HG03159 (cell line): ENCODE data around the gene RNF157.
A peak's percentile ranks its signal among the peaks of the same experiment; 100 is the strongest.

Experiments used
- ATAC-seq: cut with Tn5 transposase; IDR thresholded peaks from one replicate; pipeline ENCODE4 v1.9.1; 2021; ENCODE audit warnings: mild to moderate bottlenecking, moderate library complexity; ENCODE audit not compliant: unreplicated experiment

RNF157 gene

GRCh38 chr17:76240461-76241203 lies at the start of gene RNF157:
TSS of gene RNF157 (minus strand) at chr17:76240493. CDS start at chr17:76240240, 253 bp downstream.
- peak; percentile 68 for ATAC-seq

- ATAC-seq = no peak
Observed at GRCh38 chr17:76281573-76282371, 41.5 kb upstream of the RNF157 start.

- no peak for ATAC-seq
Observed at GRCh38 chr17:76280650-76281049, 40.4 kb upstream of the RNF157 start.

- no peak for ATAC-seq
Observed at GRCh38 chr17:76279742-76280287, 39.5 kb upstream of the RNF157 start.

GRCh38 chr17:76278952-76279741 lies 38.9 kb upstream of the RNF157 start:
- no peak for ATAC-seq

GRCh38 chr17:76278268-76278908 lies 38.1 kb upstream of the RNF157 start:
- ATAC-seq = no peak

DNA sequence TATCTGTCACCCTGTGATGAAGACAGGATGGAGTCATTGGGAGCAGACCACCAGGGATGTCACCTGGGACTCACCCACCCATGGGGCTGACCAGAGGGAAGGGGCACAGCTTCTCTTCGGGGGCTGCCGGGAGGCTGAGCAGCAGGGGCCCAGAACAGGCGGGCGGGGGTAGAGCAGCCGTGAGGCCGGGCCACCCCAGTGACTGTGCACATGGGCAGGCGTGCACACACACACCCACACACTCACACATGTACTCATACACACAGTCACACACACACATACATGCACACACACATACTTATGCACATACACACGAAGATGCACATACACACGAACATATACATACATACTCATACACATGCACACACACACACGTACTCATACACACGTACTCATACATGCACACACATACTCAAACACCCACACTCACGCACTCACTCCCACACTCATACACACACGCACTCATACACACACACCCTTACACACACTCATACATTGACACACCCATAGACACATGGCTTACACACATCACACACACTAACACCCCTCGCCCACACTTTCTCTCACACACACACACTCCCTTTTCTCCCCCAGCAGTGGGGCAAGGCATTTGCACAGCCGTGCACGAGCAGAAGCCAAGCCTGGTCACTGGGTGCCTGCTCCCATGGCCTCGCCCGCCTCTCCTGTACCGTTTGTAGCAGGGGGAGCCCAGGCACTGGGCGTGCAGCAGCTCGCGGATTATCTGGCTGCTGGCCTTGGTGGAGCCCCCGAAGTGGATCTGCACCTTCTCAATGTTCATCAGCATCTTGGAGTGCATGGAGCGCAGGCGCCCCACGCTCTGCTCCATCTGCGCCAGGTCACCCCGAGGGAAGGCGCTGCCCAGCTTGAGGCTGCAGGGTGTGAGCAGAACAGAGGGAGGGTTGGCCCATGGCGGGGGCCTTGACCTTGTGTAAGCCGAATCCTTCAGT lies 37.3 kb upstream of the RNF157 start:
- no peak for ATAC-seq

- no peak for ATAC-seq
Observed at GRCh38 chr17:76276461-76277299, 36.4 kb upstream of the RNF157 start.

DNA sequence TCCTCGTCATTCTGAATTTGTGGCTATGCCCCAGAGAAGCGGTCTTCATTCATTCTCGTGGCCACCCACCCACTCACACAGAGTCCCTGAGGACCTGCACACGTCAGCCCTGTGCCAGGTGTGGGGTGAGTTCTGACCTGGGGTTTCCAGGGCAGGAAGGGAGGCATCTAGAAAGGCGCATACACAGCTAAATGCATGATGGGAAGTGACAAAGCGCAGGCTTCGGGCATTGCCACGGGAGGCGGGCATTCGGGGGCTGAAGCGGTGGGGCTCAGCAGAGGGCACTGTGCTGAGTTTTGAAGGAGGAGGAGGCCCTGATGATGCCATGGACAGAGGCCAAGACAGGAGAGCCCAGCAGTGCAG lies 35.8 kb upstream of the RNF157 start:
- no peak for ATAC-seq

DNA sequence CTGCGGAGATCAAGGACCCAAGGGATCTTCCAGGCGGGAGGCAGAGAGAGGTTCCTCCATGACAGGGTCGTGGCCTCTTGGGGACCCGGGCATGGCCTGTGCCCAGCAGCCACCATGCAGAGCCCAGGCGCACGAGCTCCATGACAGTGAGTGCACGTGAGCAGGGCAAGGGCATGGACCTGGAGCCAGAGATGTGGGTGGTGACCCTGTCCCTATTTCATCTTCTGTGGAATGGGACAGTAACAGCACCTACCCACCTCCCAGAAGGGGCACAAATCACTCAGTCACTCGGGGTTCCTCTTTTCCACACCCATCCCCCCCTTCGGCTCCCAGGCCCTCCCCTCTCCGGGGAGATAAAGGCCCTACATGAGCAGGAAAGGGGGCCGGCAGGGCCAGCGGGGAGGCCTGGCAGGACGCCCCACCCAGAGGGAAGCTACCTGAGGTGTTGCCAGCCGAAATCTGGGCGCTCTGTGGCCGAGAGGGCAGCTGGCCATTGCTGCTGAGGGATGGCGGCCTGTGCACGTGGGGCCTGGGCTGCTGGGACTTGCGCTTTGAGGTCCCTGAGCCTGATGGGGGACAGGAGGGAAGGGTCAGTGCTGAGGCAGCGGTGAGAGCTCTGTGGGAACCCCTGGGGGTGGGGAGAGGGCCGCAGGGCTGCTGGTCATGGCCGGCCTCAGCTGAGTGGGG lies 35.2 kb upstream of the RNF157 start:
- ATAC-seq = no peak

DNA sequence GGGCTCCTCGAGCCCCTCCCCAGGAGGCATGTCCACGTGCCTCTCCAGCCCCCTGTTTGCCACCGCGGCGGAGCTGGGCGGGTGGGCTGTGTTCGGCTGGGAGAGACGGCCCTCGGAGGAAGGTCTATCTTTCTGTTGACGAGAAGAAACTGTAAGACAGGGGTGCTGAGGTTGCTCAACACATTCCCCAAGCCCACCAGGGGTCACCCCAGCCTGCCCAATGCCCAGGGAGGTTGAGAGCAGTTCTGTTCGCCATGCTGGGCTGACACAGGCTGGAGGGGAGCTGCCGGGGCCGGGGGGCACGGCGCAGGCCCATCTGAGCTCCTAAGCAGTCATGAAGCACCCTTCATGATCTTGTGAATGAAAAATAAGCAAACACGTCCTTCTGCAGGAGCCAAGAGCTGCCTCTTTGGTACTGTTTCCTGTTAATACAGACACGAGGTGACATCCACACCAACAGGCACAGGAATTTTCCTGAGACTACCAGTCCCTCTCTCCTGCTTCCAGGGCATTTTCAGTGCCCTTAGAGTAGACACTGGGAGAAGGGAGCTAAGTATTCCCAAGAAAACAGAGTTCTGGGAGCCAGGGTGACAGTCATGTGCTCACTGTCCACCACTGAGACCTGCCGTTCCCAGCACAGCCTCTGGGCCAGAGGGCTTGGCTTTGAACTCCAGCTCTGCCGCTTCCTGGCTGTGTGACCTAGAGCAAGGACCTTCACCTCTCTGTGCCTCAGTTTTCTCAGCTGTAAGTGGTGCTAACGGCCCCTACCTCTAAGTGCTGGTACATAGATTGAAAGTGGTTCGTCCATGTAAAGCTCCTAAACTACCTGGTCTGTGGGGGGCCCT lies 34.0 kb upstream of the RNF157 start:
- no peak for ATAC-seq

DNA sequence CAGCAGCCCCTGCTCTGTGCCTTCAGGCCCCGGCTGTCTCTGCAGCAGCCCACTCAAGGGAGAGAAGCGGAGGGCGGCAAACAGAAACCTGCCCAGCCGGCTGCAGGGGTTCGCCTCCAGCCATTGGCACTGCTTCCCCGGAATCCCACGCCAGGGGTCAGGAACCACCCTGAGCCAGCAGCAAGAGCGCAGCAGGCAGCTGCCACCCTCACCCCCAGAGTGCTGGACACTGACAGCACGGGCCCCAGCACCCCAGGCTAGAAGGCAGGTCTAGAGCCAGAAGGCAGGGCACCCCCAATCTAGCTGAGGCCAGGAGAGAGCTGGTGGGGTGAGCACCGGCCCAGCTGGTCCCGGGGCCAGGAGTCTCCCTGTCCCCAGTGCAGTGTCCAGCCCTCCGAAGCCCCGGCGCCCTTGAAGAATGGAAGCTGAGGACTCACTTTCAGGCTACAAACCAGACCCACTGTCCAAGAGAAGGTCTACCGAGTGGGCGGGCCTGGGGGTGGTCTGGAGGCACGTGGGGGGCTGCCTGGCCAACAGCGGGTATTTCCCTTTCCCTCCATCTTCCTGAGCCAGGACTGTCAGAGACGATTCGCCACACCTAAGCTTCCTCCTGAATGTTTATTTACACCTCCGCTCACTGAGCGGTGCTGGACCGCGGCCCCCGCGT lies 33.3 kb upstream of the RNF157 start:
- ATAC-seq = no peak

DNA sequence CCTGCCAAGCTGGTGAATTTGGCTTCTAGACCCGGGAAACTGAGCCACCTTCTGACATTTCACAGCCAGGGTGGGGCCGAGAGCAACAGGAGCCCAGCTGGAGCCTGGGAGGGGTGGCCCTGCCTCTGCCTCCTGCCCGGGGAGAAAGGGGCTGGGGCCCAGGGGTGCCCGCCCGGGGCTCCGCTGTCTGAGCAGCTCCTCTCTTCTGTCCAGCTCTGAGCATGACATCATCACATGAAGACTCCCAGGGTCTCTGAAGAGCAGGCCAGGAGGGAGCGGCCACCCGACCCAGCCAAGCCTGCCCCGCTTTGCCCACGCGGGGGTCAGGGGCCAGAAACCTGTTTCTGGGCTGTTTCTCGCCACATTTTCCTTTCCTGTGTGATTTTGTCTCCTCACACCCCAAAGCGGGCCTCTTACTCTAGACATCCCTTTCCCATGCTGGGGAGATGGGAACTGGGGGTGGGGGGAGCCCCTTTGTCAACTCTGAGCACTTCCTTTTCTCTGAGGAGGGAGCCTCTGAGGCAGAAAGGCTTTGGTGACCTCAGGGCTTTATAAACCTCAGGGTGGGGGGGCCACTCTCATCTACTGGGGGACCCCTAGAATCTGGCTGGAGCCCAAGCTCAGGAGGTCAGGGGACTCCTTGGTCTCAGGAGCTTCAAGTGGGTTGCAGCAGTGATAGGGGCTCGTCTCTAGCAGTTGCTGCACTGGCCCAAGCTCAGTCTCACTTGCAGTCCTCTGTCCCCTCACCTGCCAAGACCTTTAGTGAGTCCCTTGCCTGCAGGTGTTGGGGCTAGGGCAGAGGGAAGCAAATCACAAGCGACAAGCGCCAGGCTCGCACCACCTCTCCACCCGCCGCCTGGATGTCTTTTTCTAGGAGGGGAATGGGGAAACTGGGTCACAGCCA lies 32.5 kb upstream of the RNF157 start:
- peak; percentile 19 for ATAC-seq

DNA sequence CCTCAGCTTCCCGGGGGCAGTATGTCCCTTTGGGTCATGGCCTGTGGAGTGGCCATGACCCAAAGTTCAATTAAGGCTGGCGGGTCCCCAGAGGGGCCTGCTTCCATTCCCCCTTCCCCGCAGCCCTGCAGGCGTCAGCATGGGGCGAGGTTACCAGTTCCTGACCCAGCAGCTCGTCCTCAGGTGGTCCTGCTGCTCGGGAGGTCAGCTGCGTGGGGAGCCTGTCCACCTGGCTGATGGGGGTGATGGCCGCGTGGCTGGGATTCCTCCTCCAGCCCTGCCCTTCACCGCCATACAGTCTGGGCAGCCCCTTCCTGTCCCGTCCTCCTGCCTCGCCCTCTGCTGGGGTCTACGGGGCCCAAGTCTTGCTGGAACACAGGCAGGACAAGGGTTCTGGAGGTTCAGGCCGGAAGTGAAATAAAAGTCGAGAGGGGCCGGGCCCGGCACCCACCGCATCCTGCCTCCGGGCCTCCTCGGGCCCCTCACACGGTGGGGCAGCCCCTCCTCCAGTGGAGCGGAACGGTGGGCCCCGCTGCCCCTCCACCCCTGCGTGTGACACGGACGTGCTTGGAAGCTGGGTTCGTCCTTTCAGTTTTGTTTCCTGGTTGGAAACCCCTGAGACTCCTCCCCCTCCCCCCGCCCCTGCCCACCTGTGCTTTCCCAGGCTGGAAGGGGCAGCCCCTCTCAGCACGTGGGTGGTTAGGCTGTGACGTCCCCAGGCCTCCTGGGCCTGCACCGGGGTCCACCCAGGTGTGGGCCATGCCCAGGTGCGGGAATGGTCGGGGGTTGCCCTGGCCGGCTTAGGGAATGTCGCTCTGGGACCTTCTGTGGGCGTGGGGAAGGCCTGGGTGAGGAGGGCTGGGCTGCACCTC lies 31.6 kb upstream of the RNF157 start:
- peak; percentile 57 for ATAC-seq
